ENCODE measurements around the gene ADAMTS17.

The ADAMTS17 gene

DNA sequence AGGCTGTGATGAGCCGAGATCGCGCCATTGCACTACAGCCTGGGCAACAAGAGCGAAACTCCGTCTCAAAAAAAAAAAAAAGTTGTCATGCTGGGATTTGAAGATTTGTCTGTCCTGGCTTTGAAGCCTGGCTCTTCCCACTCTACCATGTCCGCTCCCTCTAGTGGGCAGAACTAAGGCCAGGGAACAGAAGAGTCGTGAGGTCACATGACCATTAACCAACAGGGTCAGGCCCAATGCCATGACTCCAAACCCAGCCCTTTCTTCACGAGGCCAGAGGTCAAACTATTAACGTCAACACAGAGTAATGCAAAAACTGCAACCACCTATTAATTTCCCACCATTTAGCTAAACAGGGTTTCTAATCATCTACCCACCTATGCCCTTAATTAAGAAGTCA, 212.1 kb downstream of the ADAMTS17 start:
- no peak for DNase-seq (ENCODE audit: low read depth)

- DNase-seq (ENCODE audit: low read depth), result no peak
These were observed 216.2 kb downstream of the ADAMTS17 start for GRCh38 chr15:100125401-100126191.

DNA sequence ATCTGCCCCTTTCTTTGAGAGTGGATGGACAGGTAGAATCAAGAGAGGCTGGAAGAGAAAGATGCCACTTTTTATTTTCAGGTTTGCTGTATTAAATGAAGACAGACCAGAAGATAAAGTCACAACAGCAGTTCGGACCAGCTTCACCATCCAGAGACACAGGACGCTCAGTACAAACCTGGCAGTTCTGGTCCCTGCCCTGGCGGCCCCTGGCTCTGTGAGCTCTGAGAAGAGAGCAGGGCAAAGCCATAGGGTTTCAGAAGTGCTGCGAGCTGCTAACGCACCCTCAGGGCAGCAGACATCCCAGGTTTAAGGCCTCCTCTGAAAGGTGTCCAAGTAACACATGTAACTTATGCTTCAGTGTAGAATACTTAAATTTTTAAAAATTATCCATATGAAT, 216.8 kb downstream of the ADAMTS17 start:
- DNase-seq (ENCODE audit: low read depth), result no peak

DNA sequence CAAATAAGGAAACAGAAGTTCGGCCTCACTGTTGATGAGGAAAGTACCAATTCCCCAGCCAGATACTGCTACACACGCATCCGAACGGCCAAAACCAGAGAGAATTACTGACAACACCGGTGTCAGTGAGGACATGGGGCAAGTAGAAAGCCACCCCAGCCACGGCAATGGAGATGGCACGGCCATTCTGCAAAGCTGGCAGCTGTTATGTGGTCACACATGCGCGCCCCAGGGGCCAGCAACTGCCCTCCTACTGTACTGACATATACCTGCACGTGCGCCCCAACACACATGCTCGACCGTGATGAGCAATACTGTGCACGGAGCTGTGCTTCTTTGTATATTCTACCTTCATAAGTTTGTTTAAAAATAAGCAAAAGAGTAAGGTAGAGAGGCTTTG, 217.4 kb downstream of the ADAMTS17 start:
- DNase-seq (ENCODE audit: low read depth), result no peak

GRCh38 chr15:100123611-100124010, 218.2 kb downstream of the ADAMTS17 start:
- DNase-seq (ENCODE audit: low read depth), result no peak

GRCh38 chr15:100121285-100121684, 220.5 kb downstream of the ADAMTS17 start:
- DNase-seq (ENCODE audit: low read depth), result no peak

DNA sequence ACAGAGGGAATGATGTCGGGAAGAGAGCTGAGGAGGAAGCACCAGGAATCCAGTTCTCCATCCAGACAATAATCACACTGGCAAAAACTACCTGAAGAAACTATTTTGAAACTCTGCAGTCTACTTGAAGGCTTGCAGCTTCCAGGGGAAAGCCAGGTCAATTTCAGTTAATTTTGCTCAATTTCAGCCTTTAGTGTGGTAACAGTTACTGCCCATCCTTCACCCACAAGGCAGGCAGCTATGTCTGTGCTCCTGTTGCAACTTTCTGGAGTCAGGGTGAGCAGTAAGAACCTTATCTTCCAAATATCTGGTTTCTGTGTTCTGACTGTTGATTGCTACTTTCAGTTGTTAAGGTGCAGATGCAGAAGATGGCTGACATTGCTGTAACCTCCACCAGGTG, 221.7 kb downstream of the ADAMTS17 start:
- DNase-seq (ENCODE audit: low read depth), result no peak

- no peak for DNase-seq (ENCODE audit: low read depth)
These were observed 223.2 kb downstream of the ADAMTS17 start for GRCh38 chr15:100118546-100118945.

- no peak for DNase-seq (ENCODE audit: low read depth)
These were observed 225.2 kb downstream of the ADAMTS17 start for GRCh38 chr15:100116416-100117190.

DNA sequence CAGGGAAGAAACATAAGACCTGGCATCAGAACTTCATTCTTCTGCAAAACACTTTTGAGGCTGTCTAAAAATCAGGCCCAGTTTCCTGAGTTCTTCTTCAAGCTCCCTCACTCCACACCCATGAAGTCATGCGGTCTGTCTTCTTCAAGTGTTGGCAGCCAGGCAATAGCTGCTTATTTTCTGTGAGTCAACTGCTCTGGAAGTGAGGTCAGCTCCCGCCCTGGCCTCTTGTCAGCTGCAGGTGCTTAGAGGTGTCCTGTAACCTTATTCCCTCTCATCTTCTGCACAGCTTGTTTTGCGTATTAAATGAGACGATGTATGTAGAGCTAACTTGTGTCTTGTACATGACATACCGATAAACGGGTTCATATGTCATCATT, 226.1 kb downstream of the ADAMTS17 start:
- peak; percentile 68 for DNase-seq (ENCODE audit: low read depth)

GRCh38 chr15:100115066-100115710, 226.6 kb downstream of the ADAMTS17 start:
- no peak for DNase-seq (ENCODE audit: low read depth)

GRCh38 chr15:100114571-100114970, 227.2 kb downstream of the ADAMTS17 start:
- DNase-seq (ENCODE audit: low read depth), result peak; percentile 37

GRCh38 chr15:100114100-100114499, 227.7 kb downstream of the ADAMTS17 start:
- DNase-seq (ENCODE audit: low read depth), result peak; percentile 84

GRCh38 chr15:100113351-100114080, 228.3 kb downstream of the ADAMTS17 start:
- DNase-seq (ENCODE audit: low read depth), result peak; percentile 5

- no peak for DNase-seq (ENCODE audit: low read depth)
These were observed 229.0 kb downstream of the ADAMTS17 start for GRCh38 chr15:100112636-100113305.

GRCh38 chr15:100112061-100112420, 229.7 kb downstream of the ADAMTS17 start:
- DNase-seq (ENCODE audit: low read depth), result no peak

DNA sequence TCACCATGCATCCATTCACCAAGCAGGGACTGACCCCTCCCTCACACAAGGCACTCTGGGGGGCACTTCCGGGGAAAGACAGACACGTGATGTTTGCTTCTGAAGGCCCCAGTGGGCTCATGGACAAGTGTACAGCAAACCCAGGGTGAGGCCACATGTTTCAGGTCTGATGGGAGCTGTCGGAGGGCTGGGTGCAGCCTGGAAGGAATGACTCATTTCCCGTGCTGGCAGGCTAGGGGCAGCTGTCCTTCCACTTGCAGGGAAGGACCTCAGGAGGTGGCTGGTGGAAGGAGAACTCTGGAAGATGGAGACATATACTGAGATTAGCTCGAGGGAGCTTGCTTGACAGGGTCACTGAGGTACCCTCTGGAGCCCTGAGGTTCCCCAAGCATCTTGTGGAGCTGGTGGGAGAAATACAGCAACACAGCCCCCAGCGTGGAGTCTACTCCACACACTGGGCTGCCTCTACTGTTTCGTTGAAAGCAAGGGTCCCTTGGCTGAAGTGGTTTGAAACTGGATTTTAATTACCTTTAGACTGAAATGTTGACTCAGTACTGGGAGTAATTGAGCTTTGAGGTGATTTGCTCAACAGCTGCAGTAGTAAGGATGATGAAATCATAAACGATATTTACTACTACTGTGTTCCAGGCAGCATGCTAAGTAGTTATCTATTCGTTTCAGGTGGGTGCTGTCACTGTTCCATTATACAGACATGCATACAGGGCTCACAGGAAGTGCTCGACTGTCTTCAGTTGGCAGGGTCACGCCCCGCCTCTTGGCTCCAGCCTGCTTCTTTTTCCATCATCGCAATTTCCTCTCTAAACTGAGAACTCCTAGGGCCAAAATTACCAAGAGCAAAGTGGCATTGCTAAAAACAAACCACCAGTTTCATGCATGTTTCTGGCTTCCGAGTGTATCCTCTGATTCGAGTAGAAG, 230.4 kb downstream of the ADAMTS17 start:
- DNase-seq (ENCODE audit: low read depth), result peak; percentile 83

- DNase-seq (ENCODE audit: low read depth), result no peak
These were observed 232.2 kb downstream of the ADAMTS17 start for GRCh38 chr15:100109486-100110035.

GRCh38 chr15:100108846-100109245, 232.9 kb downstream of the ADAMTS17 start:
- no peak for DNase-seq (ENCODE audit: low read depth)

DNA sequence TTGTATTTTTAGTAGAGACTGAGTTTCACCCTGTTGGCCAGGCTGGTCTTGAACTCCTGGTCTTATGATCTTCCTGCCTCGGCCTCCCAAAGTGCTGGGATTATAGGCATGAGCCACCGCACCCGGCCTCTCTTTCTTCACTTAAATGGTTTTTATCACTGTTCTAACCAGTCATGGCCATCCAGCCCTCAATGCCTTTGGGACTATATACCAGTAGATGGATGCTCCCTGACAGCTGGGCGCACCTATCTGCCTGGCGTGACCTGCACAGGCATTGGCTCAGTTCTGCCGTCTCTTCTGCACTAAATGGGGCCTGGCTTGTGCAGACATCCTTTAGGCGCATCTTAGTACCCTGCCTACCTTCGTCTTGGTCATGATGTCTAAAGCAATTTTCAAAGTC, 233.4 kb downstream of the ADAMTS17 start:
- no peak for DNase-seq (ENCODE audit: low read depth)

All from iris pigment epithelial cell (primary cell).